ENCODE data around the gene PDE6G.

Gene PDE6G

DNA sequence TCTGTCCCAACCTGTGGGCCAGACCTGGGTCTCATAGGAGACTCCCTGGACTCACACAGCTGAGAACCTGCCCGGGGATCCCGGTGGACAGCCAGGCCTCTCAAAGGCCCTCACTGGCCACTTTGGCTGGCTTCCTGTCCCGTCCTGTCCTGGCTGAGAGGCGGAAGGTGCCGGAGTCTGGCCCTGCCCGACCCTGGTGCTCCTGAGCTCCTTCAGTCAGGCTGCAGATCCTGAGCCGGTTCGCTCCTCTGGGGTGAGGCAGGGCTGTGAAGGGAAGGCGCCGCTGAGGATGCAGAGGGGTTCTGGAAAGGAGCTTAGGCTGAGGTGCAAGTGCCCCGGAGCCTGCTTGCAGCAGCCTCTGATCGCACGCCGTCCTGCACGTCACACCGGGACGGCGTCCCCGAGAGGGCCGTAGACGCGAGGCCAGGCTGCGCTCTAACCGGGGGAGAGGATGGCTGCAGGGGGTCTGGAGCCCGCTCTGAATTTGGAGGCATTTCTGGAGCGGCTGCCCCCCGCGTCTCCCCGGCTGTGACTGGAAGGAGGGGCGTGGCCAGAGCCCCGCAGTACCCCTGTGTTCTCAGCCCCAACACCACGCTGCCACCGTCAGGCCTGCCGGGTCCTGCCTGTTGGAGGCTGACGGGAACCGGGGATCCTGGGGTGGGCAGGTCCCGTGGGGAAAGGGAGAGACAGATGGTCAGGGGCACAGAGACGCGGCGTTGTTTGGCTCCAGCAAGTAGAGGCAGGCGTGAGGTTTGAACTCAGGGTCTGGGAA is 31.6 kb upstream of the PDE6G start:
- DNase-seq (ENCODE audit: low read depth) = no peak

DNA sequence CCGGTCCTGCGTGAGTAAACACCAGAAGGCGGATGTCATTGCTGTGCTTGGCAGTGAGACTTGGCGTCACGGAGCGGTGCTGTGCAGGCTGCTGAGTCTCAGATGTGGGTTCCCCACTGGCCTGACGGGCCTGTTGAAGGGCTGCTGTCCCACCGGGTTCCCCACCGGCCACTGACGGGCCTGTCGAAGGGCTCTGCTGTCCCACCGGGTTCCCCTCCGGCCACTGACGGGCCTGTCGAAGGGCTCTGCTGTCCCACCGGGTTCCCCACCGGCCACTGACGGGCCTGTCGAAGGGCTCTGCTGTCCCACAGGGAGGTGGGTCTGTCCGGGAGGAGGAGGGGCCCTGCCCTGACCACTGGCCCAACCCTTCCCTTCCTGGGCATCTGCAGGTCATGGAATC is 30.3 kb upstream of the PDE6G start:
- DNase-seq (ENCODE audit: low read depth) = no peak

DNA sequence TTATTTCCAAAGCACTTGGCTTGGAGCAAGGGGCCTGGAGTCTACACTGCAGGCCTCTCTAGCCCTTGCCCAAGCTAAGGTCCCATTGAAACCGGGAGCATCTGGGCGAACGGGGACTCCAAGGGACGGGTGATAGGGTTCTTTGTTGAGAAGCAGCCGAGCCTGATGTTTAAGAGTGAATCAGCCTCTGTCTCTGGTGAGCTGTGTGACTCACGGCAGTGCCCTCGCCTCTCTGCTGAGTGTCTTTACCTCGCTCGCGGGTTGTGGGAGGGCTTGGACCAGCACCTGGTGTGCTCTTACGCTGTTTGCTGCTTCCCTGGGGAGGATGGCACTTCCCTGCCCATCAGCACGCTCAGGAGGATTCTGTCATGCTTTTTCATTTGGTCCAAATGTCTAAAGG is 28.8 kb upstream of the PDE6G start:
- peak; percentile 68 for DNase-seq (ENCODE audit: low read depth)

DNA sequence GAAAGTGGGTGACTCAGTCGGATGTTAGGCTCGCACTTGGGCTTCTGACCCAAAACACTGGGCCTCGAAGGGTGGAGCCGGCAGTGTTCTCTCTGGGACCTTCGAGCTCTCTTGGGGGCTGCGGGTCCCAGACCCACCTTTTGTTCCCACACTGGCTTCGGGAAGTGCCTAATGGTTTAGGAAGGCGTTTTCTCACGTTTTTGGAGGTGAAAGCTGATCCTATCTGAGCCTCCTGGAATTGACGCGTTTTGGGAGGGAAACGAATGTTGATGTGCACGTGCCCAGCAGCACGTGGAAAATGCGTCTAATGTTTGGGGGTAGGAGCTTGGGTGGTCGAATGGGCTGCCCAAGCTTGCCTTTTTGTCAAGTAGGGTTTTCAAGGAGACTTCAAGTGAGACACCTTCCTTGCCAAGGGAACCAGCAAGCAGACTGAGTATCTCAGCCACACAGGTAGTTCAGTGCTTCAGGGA is 28.1 kb upstream of the PDE6G start:
- DNase-seq (ENCODE audit: low read depth) = no peak

DNA sequence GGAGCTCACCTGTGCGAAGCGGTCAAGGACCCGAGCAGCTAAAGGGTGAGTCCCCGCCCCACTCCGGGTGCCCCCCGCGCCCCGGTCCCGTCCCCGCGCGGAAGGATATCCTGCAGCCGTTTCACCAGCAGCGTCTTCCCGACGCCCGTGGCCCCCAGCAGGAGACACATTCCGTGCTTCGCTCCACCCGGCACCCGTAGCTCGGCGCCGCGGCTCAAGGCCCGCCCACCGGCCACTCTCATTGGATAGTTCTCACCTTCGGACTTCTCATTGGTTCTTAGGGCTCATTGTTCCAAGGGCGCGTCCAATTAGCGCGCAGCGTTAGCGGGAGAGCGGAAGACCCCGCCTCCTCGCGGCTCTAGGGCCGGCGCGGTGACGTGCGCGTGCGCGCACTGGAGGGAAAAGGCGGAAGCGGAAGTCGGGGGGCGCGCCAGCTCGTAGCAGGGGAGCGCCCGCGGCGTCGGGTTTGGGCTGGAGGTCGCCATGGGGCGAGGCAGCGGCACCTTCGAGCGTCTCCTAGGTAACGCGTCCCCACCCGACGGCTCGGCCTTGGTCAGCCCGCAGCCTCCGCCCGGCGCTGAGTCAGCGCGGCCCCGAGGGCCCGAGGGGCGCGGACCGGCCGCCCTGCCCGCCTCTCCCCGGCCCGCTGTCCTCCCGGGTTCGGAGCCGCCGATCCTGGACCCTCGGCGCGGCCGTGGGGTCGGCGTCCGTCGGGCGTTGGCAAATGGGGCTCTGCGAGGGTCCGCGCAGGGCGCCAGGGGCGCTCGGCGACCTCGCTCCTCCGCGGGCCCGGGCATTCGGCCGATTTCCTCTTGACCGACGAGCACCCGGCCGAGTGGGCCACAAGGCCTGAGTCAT is 27.5 kb upstream of the PDE6G start, which contains the start of the genes ARL16 and HGS:
TSS of gene ARL16 (minus strand) at position 214 of the 858 bp plus-strand sequence. CDS start at position 170, 44 bp downstream.
TSS of gene HGS (plus strand) at position 428 of the 858 bp plus-strand sequence. CDS start at position 484, 56 bp downstream.
- peak; percentile 99 for DNase-seq (ENCODE audit: low read depth)

DNA sequence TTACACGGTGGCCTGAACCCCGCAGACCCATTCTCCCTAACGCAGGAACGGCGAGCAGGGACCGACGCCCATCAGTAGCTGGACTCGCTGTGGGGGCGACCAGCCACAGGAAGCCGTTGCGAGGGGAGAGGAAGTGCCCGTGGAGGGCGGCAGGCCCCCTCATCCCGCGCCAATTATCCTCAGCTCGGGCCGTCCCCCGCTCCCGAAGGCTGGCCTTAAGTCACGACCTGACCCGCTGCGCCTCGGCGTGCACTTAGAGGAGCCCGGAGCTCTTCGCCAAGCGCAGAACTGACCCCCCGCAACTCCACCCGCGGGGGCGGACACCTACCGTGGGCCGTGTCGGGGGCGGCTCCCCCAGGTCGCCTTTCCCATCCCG is 26.9 kb upstream of the PDE6G start:
- DNase-seq (ENCODE audit: low read depth) = no peak

DNA sequence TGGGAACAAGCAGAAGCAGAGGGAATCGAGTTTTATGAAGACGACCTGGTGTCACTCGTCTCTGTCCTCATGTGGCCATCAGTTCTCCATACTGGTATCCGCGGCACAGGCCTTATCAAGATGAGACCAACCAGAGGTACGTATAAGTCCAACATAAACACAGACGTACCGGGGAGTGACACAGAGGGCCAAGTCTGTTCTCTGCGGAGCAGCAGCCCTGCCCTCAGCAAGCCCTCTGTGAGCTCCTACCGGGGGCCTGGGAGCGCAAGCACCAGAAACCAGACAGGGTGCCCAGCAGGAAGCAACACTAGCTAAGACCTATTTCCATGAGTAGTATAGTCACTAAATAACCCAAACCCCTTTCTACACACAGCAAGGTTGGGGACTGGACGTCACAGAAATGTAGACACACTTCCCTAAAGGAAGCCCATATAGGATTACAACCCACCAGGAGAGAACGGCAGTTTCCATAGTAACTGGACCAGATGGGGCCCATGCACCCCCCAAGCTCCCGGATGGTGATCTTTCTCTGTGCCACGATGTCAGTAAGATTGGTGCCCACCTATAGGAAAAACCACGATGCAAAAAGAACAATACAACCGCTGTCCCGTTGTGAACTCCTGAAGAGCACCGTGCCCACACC is 26.3 kb upstream of the PDE6G start:
- DNase-seq (ENCODE audit: low read depth) = no peak

DNA sequence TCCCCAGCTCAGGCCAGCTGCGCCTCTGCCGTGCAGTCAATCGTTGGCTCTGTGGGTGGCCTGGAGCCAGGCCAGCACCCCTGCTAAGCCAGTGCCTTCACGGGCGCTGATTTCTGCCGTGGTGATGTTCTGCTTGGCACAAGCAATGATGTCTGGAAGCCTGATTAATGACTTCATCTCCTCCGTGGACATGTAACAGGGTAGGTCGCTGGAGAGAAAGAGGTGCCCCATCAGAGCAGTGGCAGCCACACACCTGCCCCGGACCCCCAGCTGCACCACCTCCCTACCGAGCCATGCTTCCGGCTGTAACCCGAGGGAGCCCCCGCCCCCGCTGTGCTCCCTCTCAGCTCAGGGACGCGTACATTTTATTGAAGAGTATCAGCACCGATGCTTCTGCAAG is 25.3 kb upstream of the PDE6G start:
- DNase-seq (ENCODE audit: low read depth) = no peak

DNA sequence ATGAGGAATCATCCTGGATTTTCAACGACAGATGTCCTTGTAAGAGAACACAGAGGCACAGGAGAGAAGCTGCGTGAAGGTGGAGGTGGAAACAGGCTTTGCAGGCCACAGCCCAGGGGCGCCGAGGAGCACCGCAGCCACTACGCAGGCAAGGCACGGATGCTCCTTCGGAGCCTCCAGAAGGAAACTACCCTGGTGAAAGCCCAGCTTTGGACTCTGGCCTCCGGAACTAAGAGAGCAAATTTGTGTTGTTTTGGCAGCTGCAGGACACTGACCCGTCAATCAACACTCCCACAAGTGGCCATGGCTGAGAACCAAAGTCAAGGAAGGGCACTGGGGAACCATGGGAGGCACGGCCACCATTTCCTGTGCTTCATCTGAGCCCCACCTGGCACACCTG is 23.8 kb upstream of the PDE6G start:
- DNase-seq (ENCODE audit: low read depth) = no peak

DNA sequence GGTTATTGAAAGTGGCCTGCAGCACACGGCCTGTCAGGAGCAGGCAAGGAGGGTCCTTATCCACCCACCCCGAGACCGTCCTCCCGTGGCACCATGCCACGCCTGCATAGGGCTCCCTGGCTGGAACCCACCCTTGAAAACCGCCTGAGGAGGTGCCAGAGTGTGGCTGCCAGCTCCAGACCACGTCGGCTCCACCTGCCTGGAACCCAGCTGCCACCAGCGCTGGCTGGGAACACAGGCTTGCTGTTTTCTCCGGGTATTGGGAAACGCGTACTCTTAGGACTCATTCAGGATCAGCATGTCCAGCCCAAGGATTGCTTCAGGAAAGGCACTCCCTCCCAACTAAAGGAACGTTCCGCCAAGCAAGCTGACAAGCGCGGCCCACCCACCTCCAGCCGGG is 20.6 kb upstream of the PDE6G start:
- DNase-seq (ENCODE audit: low read depth) = no peak

DNA sequence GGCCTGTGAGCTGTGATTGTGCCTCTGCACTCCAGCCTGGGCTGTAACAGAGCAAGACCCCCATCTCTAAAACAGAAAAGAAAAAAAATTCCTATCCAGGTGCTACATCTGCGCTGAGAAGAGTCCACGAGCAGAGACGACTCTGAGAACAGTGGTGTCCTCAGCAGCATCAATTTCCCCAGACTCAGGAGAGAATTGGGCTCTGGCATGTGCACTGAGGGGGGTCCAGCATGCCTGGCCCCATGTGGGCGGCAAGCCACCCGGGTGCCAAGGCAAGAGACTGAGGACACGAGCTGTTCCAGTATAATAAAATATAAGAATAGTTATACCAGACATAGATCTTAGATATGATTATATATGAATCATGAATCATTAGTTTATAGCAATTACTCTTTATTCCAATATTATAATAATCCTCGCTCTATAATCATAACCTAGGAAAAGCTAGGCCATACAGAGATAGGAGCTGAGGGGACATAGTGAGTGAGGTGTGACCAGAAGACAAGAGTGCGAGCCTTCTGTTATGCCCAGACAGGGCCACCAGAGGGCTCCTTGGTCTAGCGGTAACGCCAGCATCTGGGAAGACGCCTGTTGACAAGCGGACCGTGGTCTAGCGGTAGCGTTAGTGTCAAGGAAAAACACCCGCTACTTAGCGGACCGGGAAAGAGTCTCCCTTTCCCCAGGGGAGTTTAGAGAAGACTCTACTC is 19.3 kb upstream of the PDE6G start:
- DNase-seq (ENCODE audit: low read depth) = peak; percentile 32

DNA sequence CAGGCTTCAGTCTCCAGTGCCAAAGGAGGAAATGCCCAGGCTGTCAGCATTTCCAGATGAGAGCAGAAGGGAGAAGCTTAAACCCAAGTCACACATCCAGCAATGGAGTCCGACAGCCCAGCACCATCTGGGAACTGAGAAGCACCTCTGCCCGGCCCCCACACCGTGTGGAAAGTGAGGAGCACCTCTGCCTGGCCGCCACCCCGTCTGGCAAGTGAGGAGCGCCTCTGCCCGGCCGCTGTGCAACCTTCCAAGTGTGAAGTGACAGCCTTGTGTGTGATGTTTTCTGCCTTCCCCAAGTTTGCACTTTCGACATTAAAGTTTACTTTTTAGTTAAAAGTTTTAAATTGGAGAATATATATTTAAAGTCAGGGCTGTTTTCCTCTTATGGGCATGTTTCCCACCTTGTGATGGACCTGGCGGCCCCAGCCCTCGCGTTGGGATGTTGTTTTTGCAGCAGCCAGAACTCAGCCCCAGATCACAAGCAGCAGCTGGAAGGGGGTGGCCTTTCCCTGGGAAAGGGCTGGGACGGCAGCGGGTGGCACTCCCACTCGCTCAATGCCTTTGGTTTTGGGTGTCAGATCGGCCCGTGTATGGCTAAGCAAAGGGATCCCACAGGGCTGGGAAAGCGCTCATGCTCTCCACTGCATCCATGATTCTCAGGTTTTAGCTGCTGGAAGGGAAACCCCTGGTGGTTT is 17.4 kb upstream of the PDE6G start:
- no peak for DNase-seq (ENCODE audit: low read depth)

DNA sequence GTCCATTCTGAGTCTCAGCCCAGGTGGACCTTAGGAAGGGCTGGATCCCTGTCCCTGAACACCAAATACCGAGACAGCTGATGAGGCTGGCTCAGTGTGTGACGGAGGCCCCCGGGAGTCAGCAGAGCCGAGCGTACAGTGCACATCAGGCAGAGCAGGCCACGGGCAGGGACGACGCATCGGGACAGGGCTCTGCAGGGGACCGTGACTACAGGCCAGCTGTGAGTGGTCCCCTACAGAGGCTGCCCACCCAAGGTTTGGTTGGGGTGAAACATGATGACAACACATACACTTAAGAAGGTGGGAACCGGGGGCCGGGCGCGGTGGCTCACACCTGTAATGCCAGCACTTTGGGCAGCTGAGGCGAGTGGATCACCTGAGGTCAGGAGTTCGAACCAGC is 16.6 kb upstream of the PDE6G start:
- DNase-seq (ENCODE audit: low read depth) = no peak

DNA sequence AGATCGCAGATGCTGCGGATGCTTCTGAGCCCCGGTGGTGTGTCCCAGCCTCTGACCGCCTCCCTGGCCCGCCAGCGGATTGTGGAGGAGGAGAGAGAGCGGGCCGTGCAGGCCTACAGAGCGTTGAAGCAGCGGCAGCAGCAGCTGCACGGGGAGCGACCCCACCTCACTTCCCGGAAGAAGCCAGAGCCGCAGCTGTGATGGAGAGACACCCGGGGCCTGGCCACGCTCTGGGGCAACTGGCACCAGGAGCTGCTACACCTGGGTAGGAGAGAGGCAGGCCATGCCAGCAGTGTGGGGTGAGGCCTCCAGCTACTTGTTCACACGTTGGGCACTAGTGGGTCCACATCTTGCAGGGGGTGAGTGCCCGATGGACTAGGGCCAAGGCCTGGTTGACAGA is 16.2 kb upstream of the PDE6G start:
- no peak for DNase-seq (ENCODE audit: low read depth)

DNA sequence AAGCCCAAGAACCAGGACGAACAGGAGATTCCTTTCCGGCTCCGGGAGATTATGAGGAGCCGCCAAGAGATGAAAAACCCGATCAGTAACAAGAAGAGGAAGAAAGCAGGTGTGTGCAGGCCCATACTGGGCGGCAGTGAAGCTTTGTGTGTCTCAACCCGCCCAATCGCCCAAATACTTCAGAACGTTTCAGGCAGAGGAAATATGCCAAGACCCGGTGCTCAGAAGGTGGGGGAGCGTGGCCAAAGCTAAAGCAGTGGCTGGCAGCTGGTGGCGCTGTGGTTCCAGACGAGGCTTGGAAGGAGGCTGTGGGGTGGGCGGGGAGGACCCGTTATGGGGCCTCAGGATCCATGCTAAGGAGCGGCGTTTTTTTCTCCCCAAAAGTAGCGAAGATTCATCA is 11.4 kb upstream of the PDE6G start:
- DNase-seq (ENCODE audit: low read depth) = no peak

DNA sequence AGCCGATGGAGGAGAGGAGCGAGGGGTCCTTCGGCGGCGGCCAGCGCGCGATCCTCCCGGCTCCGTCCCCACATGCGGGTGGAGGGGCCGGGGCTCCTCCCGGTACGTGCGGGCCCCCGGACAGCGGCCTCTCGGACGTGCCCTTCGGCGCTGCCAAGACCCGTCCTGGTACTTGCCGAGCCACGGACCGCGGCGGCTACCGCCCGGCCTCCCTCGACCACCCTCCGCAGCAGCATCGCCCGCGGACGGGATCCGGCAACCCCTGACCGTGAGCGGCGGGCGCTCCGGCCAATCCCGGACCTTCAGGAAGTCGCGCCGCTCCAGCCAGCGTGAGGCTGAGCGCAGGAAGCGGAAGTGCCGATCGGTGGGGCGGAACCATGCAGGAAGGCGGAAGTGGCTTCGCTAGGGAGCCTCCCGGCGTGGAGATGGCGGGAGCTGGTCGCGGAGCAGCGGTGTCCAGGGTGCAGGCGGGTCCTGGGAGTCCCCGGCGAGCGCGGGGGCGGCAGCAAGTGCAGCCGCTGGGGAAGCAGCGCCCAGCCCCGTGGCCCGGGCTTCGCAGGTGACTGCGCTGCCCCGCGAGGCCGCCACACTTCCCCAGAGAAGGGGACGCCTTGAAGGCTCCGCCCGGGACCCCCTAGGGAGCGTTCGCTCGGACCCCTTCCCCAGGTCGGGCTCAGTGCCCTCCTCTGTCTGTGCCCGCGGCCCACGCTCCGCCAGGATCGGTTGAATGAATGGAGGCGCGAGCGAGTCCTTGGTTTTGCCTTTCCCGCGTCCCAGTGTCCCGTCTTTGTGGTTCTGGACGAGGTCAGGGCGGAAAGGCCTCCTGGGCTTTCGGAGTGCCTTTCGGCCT is 10.2 kb upstream of the PDE6G start, which contains the start of the genes CCDC137 and OXLD1:
TSS of gene CCDC137 (plus strand) at position 396 of the 850 bp plus-strand sequence. CDS start at position 426, 30 bp downstream.
TSS of gene OXLD1 (minus strand) at position 264 of the 850 bp plus-strand sequence. CDS start at position 236, 28 bp downstream.
- DNase-seq (ENCODE audit: low read depth) = peak; percentile 95

DNA sequence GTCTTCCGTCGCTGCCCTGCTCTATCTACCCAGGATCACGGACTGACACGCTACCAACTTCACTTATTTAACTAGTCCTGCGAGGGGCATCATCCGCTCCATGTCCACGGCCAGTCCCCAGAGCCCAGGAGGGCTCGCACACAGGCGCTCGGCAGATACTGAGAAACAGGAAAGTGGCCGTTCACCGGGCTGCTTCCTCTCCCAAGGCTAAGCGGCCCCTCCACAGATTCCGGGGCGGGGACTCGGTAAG is 9.7 kb upstream of the PDE6G start:
- DNase-seq (ENCODE audit: low read depth) = no peak

DNA sequence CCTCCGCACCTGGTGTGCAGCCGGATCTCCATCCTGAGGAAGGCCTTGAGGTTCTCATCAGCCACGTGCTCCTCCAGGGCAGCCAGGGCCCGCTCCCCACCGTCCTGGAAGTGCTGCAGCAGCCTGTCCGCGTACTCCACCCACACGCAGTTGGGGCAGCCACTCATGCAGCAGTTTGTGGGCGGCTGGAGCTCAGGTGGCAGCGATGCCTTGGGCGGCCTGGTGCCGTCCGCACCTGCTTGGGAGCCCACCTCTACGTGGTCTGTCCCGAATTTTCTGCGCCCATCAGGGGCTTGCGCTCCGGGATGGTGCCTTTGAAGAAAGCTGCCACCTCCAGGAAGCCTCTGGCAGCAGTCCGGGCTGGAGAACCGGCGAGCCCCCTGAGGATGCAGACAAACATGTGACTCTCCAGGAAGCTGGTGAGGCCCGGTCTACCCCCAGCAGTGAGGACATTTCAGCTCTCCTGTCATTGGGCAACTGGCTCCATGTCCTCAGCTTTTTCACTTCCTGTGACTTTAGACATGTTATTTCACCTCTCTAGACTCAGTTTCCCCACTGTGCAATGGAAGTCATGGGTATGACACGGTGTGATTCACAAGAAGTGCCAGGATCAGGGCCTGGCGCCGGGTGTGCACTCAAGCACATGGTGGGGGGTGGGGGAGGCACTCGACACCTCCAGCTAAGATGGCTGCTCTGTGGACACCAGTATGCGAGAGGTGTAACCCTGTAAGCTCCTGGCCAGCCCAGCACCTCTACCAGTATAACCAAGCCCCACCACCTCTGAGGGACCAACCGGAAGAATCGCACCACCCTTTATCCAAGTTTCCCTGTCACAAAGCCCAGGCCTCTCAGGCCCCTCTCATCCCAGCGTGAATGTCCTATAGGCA is 9.1 kb upstream of the PDE6G start:
- peak; percentile 21 for DNase-seq (ENCODE audit: low read depth)

DNA sequence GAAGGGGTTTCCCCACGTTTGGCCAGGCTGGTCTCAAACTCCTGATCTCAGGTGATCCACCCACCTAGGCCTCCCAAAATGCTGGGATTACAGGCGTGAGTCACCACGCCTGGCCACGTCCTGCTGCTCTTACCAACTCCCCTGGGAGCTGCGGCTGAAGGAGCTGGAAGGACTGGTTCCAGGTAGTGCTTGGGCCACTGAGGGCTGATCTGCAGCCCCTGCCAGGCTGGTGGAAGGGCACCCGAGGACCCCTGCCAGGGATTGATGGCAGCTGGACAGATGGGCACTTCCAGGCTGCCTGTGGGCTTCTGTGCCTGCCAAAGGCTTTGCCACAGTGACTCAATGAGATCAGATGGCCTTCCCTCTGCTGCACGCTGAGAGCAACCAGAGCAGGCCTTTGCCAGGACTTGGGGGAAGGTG is 7.7 kb upstream of the PDE6G start:
- DNase-seq (ENCODE audit: low read depth) = no peak
